ENCODE data around the gene SLC25A34. TPM values are rescaled to one million over a fixed set of nuclear protein-coding genes. Genes with fewer than 3 reads are reported as not detected.

Gene SLC25A34
- total RNA-seq, 2 experiments from 2014 or later: 1.9 to 2.8 TPM

GRCh38 chr1:15768388-15768787 is 32.3 kb downstream of the SLC25A34 start:
- no peak for TF ChIP-seq CTCF (IDR thresholded peaks at IDR 0.05)
- Histone ChIP-seq H3K36me3 (ENCODE audit: insufficient read depth, low read length) (no peaks in the 10 kb centered on the region), H3K4me1 (ENCODE audit: insufficient read depth, low read length) (no peaks in the 10 kb centered on the region), H3K4me3 (ENCODE audit: low read length) (no peak overlapping the region), H3K27ac (ENCODE audit: low read depth in 1 of 2, low read length in 2 of 2) (no peak overlapping the region), H3K27me3 (ENCODE audit: control insufficient read depth in 1 of 2, insufficient read depth in 2 of 2, low read length in 2 of 2) (peaks cover 3 to 8% of the 10 kb centered on the region in 2 experiments), H3K9me3 (ENCODE audit: control insufficient read depth in 1 of 2, insufficient read depth in 1 of 2, low read length in 2 of 2) (no peaks in the 10 kb centered on the region)
- intact Hi-C loops (cut with DNase I, micrococcal nuclease): no loop called here
- no peaks in the 10 kb centered on the region for H3K4me1 Mint-ChIP-seq (ENCODE audit: low read depth)
- ATAC-seq (ENCODE audit: poor library complexity) (no peak), DNase-seq (no peak)
- H3K36me3 Mint-ChIP-seq (ENCODE audit: low read depth): no peaks in the 10 kb centered on the region
- POLR2A ChIA-PET: no interaction called here
- no peaks in the 10 kb centered on the region for H3K9me3 Mint-ChIP-seq
- no peak overlapping the region for H3K27ac Mint-ChIP-seq
- CTCF ChIA-PET: no interaction called here
- peaks cover 17% of the 10 kb centered on the region for H3K27me3 Mint-ChIP-seq
- H3K4me3 Mint-ChIP-seq: no peak overlapping the region

- Mint-ChIP-seq H3K36me3 (ENCODE audit: low read depth) (no peaks in the 10 kb centered on the region), H3K27me3 (peaks cover 9% of the 10 kb centered on the region), H3K4me1 (ENCODE audit: low read depth) (no peaks in the 10 kb centered on the region), H3K27ac (no peak overlapping the region), H3K4me3 (no peak overlapping the region), H3K9me3 (no peaks in the 10 kb centered on the region)
- TF ChIP-seq CTCF (IDR thresholded peaks at IDR 0.05): no peak
- ATAC-seq (ENCODE audit: poor library complexity) (no peak), DNase-seq (no peak)
- H3K27me3 ChIP-seq (ENCODE audit: control insufficient read depth in 1 of 2, insufficient read depth in 2 of 2, low read length in 2 of 2): peaks cover 3 to 8% of the 10 kb centered on the region in 2 experiments
- CTCF ChIA-PET: interaction anchor here (1.4 kb wide), 1 partner anchor 21 kb away, joined by 4 read pairs; no protein-coding TSS in a partner anchor
- H3K36me3 ChIP-seq (ENCODE audit: insufficient read depth, low read length): no peaks in the 10 kb centered on the region
- H3K9me3 ChIP-seq (ENCODE audit: control insufficient read depth in 1 of 2, insufficient read depth in 1 of 2, low read length in 2 of 2): no peaks in the 10 kb centered on the region
- POLR2A ChIA-PET: no interaction called here
- no peaks in the 10 kb centered on the region for H3K4me1 ChIP-seq (ENCODE audit: insufficient read depth, low read length)
- no peak overlapping the region for H3K27ac ChIP-seq (ENCODE audit: low read depth in 1 of 2, low read length in 2 of 2)
- no peak overlapping the region for H3K4me3 ChIP-seq (ENCODE audit: low read length)
- intact Hi-C loops (cut with DNase I, micrococcal nuclease): no loop called here
These were observed 34.4 kb downstream of the SLC25A34 start for GRCh38 chr1:15770313-15770962.

- Mint-ChIP-seq H3K4me1 (ENCODE audit: low read depth) (no peaks in the 10 kb centered on the region), H3K27ac (no peak overlapping the region), H3K36me3 (ENCODE audit: low read depth) (no peaks in the 10 kb centered on the region), H3K4me3 (no peak overlapping the region), H3K27me3 (peaks cover 4% of the 10 kb centered on the region), H3K9me3 (no peaks in the 10 kb centered on the region)
- ChIA-PET CTCF (interaction anchor here (1.4 kb wide), 1 partner anchor 20 kb away, joined by 4 read pairs; no protein-coding TSS in a partner anchor), POLR2A (interaction anchor here (0.7 kb wide), 1 partner anchor 207 kb away, joined by 3 read pairs; no protein-coding TSS in a partner anchor)
- H3K4me1 ChIP-seq (ENCODE audit: insufficient read depth, low read length): no peaks in the 10 kb centered on the region
- H3K36me3 ChIP-seq (ENCODE audit: insufficient read depth, low read length): no peaks in the 10 kb centered on the region
- intact Hi-C loops (cut with DNase I, micrococcal nuclease): no loop called here
- peaks cover 3 to 8% of the 10 kb centered on the region in 2 experiments for H3K27me3 ChIP-seq (ENCODE audit: control insufficient read depth in 1 of 2, insufficient read depth in 2 of 2, low read length in 2 of 2)
- no peak for TF ChIP-seq CTCF (IDR thresholded peaks at IDR 0.05)
- no peak overlapping the region for H3K4me3 ChIP-seq (ENCODE audit: low read length)
- no peak for ATAC-seq (ENCODE audit: poor library complexity)
- H3K9me3 ChIP-seq (ENCODE audit: control insufficient read depth in 1 of 2, insufficient read depth in 1 of 2, low read length in 2 of 2): no peaks in the 10 kb centered on the region
- DNase-seq: no peak
- no peak overlapping the region for H3K27ac ChIP-seq (ENCODE audit: low read depth in 1 of 2, low read length in 2 of 2)
These were observed 35.9 kb downstream of the SLC25A34 start for GRCh38 chr1:15771836-15772515.

Data from CD4-positive, alpha-beta T cell (primary cell).